Measurements from ENCODE around the gene PGGT1B. TPM values are rescaled to one million over a fixed set of nuclear protein-coding genes. Genes with fewer than 3 reads are reported as not detected.

Gene PGGT1B
- total and polyA plus RNA-seq, 9 of the 15 experiments (the other 6 are each of a cell fraction or from before 2014, with no cell fraction given): 5.3 to 33.7 (median 19.8) TPM

DNA sequence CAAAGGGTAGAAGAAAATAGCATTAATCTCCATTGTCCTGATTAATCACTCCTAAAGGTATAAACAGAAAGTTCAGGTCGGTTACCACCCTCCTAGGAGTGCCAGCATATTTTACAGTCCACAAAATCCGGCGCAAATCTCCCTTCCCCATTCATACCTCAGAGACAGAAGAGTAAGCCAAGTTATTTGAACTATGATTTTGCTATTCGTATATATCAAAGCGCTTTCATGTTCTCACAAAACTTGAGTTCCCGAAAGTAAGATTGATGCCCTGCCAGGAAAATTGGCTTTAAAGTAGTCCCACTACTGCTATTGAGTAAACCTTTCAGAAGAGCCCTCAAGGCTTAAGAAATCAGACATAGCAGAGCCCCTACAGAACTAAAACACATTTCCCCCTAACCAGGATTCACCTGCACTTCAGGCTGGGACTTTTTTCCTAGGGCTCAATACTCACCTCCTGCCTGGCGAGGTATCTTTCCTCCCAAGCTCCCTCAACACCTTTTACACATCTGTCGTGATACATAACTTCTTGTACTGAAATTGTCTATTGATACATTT is 71.1 kb downstream of the PGGT1B start (continued):
- TF ChIP-seq, protein P1, sequence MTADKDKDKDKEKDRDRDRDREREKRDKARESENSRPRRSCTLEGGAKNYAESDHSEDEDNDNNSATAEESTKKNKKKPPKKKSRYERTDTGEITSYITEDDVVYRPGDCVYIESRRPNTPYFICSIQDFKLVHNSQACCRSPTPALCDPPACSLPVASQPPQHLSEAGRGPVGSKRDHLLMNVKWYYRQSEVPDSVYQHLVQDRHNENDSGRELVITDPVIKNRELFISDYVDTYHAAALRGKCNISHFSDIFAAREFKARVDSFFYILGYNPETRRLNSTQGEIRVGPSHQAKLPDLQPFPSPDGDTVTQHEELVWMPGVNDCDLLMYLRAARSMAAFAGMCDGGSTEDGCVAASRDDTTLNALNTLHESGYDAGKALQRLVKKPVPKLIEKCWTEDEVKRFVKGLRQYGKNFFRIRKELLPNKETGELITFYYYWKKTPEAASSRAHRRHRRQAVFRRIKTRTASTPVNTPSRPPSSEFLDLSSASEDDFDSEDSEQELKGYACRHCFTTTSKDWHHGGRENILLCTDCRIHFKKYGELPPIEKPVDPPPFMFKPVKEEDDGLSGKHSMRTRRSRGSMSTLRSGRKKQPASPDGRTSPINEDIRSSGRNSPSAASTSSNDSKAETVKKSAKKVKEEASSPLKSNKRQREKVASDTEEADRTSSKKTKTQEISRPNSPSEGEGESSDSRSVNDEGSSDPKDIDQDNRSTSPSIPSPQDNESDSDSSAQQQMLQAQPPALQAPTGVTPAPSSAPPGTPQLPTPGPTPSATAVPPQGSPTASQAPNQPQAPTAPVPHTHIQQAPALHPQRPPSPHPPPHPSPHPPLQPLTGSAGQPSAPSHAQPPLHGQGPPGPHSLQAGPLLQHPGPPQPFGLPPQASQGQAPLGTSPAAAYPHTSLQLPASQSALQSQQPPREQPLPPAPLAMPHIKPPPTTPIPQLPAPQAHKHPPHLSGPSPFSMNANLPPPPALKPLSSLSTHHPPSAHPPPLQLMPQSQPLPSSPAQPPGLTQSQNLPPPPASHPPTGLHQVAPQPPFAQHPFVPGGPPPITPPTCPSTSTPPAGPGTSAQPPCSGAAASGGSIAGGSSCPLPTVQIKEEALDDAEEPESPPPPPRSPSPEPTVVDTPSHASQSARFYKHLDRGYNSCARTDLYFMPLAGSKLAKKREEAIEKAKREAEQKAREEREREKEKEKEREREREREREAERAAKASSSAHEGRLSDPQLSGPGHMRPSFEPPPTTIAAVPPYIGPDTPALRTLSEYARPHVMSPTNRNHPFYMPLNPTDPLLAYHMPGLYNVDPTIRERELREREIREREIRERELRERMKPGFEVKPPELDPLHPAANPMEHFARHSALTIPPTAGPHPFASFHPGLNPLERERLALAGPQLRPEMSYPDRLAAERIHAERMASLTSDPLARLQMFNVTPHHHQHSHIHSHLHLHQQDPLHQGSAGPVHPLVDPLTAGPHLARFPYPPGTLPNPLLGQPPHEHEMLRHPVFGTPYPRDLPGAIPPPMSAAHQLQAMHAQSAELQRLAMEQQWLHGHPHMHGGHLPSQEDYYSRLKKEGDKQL (CRISPR knock-in tag; IDR thresholded peaks at IDR 0.05; ENCODE audit: borderline replicate concordance): no peak
- no peak for TF ChIP-seq MCM2 (IDR thresholded peaks at IDR 0.05; ENCODE audit: low read depth)
- TF ChIP-seq, protein P2, sequence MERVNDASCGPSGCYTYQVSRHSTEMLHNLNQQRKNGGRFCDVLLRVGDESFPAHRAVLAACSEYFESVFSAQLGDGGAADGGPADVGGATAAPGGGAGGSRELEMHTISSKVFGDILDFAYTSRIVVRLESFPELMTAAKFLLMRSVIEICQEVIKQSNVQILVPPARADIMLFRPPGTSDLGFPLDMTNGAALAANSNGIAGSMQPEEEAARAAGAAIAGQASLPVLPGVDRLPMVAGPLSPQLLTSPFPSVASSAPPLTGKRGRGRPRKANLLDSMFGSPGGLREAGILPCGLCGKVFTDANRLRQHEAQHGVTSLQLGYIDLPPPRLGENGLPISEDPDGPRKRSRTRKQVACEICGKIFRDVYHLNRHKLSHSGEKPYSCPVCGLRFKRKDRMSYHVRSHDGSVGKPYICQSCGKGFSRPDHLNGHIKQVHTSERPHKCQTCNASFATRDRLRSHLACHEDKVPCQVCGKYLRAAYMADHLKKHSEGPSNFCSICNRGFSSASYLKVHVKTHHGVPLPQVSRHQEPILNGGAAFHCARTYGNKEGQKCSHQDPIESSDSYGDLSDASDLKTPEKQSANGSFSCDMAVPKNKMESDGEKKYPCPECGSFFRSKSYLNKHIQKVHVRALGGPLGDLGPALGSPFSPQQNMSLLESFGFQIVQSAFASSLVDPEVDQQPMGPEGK (CRISPR knock-in tag; IDR thresholded peaks at IDR 0.05; ENCODE audit: borderline replicate concordance): no peak
